IPS DF 4.7 (cell line): ENCODE data around the gene ALPG.
"Not testable (repeated sequence)": the region's sequence is repeated elsewhere in the genome, so short reads cannot be mapped to it uniquely, and the experiment has no call there.

ENCODE experiments used
- DNase-seq: peaks from one replicate; pipeline ENCODE4 v3.0.0-alpha.2; 2013; ENCODE audit warnings: low spot score; ENCODE audit errors: extremely low read depth

ALPG gene

DNA sequence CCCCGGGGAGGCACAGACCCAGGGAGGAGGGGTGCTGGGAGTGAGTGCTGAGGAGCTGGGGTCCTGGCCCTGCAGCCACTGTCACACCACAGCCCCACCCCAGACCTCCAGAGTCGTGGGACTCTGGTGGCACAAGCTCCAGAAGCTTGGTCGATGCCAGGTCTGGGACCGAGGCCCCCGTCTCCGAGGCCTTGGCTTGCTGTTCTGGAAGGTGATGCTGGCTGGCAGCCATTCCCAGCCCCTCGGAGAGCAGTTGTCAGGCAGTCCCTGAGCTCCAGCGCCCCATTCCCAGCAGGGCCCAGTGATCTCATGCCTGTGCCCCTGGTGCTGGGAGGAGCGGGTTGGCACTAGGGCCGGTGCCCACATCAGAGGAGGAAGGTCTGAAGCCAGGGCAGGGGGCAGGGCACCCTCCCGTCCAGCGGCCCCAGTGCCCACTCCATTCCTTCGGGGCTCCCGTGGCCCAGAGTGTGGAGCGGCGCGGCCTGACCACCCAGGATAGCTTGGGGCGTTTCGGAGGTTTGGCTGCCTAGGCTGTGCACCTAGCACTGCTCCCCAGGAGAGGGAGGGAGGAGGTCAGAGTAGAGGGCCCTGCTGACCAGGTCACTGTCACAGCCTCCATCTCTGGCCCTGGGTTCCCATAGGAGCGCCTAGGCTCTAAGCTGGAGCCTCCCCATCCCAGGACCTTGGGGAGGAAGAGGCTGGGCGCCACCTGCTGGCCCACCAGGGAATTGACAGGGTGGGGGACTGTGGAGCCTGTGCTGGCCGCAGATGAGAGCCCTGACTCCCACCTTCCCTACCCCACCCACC lies 32.5 kb downstream of the ALPG start:
- no peak for DNase-seq

DNA sequence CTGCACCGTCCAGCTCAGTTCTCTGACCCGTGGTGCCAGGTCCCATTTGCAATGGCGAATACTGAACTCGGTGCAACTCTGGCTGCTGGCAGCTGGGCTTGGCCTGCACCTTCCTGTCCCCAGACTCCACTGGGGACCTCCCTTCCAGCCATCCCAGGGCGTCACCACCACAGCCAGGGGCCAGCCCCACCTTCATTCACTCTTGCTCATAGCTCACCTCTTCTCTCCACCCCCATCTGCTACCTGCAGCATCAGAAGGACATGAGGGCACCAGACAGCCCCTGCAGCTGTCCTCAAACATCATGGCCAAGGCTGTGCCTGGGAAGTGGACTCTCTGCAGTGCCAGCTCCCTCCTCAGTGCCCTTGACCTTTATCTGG lies 33.1 kb downstream of the ALPG start:
- no peak for DNase-seq

DNA sequence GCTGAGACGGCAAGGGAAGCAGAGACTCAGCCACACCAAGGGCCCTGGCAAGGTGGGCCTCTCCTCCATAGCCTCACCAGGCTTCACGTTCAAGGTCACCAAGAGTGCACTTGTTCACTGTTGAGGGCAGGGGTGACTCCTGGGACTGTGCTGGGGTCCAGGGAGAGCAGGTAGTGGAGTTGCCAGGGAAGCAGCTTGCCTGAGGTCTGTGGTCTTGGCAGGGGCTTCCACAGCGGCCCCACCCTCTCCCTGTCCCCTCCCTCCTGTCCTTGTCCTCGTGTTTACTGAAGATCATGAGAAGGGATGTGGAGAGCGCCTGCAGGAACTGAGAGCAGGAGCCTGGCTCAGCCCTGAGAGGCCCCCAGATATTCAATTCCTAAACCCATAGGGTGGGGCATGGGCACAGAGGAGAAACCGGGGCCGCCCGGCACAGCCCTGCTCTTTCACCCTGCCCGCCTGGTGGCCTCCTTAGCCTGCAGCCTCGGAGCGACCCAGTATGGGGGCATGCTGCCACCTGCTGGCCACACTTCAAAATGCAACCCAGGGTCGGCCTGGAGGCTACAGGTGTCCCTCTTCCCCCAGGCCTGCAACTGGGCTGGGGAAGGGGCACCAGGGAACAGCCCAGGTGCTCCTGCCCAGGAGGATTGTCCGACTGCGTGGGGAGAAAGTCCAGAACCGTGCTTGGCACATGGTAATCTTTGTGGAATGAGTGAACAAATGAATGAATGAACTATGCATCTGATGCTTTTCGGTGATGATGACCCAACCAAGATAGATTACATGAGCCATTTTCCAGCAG lies 33.8 kb downstream of the ALPG start:
- DNase-seq, result not testable (repeated sequence)

DNA sequence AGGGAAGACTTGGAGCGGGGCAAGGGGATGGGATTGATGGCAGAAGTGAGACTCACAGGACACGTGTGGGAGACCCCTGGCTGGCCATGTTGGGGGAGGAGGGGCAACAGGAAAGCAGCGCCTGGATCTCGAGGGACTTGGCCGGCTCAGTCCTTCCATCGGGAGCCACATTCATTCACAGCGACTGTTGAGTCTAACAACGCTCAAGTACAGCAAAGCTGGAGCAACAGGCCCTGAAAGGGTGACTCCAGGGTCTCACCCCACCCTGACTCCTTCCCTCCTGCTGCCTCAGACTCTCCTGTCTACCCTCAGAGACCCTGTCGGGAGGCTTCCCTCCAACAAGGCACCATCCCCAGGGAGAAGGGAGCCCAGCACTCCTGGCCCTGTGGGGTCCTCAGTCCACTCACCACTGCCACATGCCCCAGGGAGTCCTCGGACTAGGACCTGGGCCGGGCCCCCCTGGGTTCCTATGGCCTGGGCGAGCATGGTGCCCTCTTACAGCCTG lies 34.6 kb downstream of the ALPG start:
- no peak for DNase-seq

DNA sequence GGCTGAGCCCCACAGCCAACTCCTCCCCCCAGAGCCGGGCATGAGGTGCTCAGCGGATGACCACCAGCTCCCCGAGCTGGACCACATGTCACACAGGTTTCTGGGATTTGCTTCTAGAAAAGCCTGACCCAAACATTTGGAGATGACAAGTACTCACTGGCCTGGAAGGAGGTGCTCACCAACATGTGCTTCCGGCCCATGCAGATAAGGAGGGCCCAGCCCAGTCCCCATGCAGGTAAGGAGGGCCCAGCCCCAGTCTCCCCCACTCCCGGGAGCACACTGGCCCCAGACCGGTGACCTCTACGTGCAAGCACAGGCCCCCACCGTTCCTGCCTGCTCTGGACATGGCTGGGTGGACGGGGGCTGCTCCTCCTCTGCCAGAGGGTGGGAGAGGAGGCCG lies 35.3 kb downstream of the ALPG start:
- not testable (repeated sequence) for DNase-seq

DNA sequence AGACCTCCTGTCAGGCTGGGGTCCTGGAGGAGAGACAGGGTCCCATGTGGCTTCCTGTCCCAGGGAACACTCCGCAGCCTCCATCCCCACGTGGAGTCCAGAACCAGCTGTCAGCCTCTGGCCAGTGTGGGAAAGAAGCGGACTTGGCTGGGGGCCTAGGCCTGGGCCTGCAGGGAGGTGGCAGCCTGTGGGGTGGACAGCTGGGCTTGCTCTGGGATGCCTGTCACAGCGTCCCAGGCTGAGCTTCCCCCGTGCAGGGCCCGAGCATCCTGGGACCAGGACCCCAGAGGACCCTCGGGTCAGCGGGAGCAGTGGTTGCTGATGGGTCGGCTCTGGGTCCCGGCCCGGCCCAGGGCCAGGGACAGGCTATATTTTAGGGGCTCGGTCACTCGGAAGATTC lies 35.8 kb downstream of the ALPG start:
- DNase-seq, result not testable (repeated sequence)

DNA sequence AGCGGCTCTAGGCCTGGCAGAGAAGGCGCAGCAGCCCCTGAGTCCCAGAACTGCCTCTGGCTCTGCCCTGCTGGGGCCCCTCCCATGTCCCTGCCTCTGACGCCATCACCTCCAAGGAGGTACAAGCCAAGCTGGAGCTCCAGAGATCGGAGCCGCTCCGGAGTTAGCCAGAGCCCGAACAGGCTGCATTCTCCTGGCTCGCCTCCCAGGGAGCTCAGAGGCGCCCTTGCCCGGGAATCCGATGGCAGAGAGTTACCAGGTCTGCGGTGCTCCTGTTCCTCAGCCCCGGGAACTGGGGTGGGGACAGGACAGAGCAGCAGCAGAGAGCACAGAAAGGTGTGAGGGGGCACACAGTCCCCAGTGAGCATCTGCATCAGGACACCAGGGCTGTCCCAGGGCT lies 36.4 kb downstream of the ALPG start:
- not testable (repeated sequence) for DNase-seq

DNA sequence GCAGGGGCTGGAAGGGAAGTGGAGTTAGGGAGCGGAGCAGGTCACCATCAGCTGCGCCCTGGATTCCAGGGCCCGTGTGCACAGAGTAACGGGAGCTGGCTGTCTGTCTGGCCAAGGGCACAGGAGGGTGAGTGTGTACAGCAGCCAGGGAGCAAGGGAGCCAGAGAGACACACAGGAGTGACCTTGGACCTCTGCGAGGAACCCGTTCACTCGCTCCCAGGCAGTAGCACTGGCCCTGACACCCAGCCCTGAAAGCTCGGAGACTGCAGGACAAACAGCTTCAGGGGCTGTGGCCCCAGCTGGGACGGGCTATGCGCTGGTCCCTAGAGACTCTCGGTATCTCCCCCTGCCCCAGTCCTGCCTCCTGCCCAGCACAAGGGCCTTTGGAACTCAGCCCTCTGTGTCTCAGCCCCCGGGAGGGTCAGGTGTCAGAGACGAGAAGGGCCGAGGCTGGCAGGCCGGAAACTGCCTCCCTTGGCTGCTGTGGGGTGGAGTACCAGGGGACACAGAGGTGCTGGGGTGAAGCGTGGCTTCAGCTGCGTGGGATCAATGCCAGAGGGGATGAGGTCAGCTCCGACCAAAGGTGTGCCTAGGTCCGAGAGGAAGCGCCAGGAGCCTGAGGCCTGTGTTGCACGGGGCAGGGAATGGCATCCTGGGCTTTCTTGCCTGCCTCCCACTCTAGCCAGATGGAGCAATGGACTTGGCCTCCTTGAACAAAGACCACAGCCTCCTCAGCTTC lies 37.2 kb downstream of the ALPG start:
- not testable (repeated sequence) for DNase-seq

DNA sequence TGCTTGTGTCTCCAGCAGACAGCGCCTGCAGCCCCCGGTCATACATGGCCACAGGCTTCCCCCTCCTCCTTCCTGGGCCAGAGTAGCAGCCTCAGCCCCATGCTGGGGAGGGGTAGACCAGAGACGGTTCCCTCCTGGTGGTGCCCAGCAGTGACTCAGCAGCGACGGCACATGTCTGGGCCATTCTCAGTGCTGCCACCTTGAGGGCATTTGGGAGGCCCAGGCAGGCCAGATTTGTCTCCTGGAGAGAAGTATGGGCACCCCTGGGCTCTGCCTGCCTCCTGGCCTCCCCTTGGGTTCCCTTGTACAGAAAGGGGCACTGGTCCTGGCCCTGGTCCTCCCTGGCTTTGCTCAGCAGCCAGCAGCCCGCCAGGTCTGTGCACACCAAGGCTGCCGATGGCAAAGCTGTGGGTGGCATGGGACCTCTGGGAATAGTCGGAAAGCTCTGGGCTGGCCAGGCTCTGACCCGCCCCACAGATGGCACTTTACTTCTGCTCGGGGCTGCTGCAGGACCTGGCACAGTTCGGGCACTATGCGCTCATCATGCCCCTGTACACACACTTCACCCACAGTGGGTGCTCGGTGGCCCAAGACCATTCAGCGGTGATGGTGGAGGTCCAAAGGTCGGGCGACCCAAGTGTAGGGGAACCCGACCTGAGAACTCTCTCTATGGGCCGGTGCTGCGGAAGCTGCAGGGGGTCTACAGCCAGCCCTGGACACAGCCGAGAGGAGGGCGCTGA lies 37.9 kb downstream of the ALPG start:
- DNase-seq, result no peak

DNA sequence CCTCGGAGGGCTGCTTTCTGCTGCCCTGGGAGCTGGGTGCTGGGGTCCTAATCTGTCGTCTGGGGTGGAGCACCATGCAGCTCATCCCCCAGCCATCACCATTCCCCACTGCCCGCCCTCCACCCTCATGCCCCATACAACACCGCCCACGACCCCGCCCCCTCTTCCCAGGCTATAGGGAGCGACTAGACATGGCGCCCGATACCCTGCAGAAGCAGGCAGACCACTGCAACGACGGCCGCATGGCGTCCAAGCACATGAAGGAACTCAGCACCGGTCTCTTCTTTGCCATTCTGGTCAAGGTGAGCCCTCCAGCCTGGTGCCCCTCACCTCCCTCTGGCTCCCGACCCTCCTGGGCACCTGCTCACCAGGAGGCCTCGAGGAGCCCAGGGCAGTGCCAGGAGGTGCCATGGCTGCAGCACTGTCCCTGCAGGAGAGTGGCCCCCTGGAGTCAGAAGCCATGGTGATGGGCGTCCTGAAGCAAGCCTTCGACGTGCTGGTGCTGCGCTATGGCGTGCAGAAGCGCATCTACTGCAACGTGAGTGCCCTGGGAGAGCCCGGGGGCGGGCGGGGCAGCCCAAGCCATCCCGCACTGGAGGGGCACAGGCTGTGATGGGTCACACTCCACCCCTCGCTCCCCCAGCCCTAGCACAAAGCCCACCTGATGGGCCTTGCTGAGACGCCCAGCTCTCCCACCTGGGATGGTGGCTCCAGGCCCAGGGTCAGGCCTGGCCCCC lies 38.7 kb downstream of the ALPG start:
- DNase-seq, result not testable (repeated sequence)

DNA sequence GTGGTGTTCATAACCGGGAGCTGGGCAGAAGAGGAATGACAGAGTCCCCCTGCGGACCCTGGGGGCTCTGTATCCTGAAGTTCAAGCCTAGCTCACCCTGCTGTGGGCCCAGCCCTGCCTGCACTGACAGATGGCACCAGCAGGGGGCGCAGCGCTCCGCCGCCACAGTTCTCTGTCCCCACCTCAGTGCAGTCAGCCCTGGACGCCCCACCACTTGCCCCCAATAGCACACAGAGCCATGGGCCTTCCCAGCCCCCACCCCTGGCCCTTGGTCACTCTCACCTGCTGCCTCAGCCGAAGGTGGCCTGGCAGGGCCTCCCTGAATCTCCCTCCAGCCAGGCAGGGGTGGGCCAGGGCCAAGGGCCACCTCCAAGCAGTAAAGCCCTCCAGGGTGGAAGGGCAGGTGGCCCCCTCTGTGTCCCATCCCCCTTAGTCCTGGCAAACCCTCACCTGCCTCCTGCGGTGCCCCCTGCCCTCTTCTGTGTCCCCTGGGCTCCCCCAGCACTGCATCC lies 39.7 kb downstream of the ALPG start:
- not testable (repeated sequence) for DNase-seq

DNA sequence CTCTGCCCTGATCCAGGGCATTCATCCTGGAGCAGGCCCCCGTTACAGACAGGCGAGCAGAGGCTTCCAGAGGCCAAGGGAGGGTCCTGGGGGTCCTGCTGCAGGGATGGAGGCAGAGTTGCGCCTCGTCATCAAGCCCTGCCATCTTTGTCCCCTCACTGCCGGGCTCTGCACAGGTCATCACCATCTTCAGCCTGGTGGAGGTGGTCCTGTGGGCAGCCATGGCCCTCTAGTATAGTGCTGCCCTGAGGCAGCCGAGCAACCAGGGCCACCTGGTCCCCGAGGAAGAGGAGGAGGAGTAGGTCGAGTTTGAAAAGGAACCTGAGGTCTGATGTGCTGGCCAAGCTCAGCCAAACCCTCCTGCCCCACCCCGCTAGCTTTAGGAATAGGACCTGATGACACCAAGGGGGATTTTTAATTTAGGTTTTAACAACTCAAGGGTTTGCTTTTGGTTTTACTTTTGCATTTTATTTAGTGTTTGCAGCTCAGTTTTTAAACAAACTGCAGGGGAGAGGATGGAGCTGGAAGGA lies 40.5 kb downstream of the ALPG start:
- DNase-seq, result no peak

DNA sequence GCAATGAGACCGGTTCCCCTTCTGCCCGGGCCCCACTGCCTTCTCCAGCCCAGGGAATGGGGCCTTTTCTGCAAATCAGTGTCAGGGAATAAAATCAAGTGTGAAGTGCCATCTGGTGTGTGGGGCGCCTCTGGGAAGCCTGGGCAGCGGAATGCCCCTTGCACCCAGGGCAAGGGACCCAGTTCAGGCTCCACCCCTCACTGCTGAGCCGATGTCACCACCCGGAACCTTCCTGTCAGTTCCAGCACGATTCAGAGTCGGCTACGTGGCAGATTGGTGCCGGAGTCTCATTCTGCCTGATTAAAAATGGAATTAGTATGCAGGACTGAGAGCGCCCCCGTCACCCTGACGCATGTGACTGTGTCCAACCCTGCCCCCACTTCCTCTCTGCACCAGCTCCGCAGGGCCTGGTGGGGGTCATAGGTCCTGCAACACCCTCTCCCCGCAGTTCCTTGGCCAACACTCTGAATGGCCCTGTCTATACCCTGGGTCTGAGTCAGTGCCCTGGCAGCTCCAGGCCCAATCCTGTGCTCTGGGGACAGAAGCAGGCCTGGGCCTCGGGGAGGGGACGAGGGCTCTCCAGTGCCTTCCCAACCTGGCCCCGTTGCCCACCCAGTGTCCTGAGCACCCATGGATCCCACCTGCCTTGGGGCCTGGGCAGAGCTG lies 41.1 kb downstream of the ALPG start:
- DNase-seq, result no peak

DNA sequence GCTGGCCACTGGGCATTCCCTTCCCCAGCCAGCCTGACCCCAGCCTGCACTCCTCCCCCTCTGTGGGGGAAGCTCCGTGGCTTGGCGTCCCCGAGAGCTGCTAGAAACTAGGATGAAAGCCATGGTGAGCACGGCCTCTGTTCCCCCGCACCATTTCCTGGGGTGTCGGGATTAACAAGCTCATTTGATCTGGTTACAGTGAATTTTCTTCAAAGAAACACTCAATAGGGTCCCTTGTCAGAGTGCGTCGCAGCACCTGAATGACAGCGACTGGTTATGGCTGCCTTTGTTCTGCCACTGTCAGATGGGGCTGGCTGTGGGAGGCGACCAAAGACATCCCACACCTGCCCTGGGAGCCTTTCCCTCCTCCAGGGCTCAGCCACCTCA lies 41.7 kb downstream of the ALPG start:
- DNase-seq, result no peak

DNA sequence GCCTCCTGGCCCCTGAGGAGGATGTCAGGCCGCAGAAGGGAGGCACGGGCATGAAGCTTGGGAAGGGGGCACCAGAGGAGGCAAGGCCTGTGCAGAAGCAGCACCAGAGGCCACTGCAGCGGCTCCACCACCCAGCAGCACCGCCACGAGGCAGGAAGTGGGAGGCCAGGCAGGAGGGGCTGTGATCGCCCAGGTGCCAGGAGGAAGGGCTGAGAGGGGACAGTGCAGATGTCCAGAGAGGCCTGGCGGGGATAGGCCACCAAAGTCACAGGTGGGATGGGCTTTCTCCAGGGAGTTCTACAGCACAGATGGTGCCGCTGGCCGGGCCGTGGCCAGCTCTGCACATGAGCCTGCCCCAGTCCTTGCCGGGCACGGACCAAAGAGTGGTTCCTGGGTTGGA lies 43.3 kb downstream of the ALPG start:
- no peak for DNase-seq

DNA sequence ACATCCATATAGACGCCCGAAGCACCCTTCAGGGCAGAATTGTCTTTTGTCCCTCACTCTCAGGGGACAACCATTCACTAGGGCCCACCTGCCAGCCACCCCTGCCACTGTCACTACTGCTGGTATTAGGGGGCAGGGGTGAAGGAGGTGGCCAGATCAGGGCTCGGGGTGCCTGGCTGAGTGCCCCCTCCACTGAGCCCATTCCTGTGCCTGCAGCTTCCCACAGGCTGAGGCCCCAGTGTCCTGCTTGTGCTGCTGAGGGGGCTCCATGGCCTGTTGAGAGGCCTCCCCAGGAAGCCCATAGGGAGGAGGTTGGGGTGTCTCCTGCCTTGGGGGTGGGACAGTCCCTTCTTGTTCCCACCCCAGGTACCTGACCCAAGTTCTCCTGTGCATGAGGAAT lies 45.0 kb downstream of the ALPG start:
- DNase-seq, result not testable (repeated sequence)

DNA sequence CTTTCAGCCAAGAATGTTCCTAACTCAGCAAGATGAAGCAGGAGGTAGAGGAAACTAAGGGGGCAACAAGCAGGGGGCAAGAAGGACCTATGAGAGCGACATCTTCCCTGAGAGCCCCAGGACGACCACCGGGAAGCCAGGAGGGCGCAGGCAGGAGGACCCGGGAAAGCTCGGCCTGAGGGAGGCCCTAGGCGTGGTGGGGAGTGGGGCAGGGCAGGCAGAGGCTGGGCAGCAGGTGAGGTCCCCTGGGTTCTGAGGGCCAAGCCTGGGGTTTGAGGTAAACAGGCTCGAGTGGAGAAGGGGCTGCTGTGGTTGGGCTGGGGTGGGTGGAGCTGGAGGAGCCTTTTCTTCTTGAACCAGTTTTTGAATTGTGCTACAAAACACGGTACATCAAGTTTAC lies 48.0 kb downstream of the ALPG start:
- DNase-seq, result no peak

DNA sequence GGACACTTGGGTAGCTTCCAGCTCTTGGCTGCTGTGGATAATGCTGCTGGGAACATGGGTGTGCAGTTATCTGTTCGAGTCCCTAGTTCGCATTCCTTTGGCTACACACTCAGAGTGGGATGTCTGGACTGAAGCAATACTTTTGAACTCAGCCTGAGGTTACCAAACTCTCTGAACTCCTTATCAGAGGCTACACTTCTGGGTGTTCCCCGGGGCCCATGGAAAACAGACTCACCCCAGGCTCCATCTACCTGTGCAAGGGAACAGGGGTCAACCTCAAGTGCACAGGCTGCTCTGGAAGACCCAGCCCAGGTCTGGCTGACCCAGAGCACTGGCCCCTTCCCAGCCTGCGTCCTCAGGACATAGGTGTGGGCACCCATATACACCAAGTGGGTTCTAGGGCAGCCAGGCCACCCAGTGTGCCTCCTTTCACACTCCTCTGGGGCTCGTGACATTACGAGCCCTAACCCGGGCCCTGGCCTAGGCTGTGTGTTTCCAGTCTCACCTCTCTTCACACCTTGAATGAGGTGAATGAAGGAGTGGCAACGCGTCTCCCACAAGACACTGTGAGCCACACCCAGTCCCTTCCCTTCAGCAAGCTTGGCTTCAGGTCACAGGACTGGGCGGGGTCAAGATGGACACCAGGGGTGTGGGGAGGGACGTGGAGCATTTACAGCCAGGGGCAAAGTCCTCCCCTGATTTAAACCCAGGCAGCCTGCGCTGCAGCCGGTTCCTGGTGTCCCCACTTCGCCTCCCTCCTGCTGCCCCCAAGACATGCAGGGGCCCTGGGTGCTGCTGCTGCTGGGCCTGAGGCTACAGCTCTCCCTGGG lies 49.0 kb downstream of the ALPG start, which contains the start of gene ALPI:
TSS of gene ALPI (plus strand) at position 728 of the 830 bp plus-strand sequence. CDS start at position 775, 47 bp downstream.
- no peak for DNase-seq
